G401 (cell line): ENCODE data around the gene MCOLN2. TPM values are rescaled to one million over a fixed set of nuclear protein-coding genes. Genes with fewer than 3 reads are reported as not detected.
"Not testable (repeated sequence)": the region's sequence is repeated elsewhere in the genome, so short reads cannot be mapped to it uniquely, and the experiment has no call there.

Source experiments
- DNase-seq: peaks from one replicate; pipeline ENCODE4 v3.0.0-alpha.2; 2015; ENCODE audit warnings: low spot score
- in situ Hi-C: cut with HindIII; loops from 2 replicates; pipeline ENCODE4 v1.10.0; 2016; ENCODE audit warnings: low sequenced_read_pairs, mixed read lengths
- total RNA-seq: library from RNA; depleted of rRNA; stranded (reverse); fragments of >200 nt; shearing (Covaris generic); gene quantifications from 2 replicates; pipeline ENCODE4 v1.2.3, GENCODE V29; 2014

MCOLN2 gene
- total RNA-seq, 1 experiment from 2014 or later: 0.27 TPM

DNA sequence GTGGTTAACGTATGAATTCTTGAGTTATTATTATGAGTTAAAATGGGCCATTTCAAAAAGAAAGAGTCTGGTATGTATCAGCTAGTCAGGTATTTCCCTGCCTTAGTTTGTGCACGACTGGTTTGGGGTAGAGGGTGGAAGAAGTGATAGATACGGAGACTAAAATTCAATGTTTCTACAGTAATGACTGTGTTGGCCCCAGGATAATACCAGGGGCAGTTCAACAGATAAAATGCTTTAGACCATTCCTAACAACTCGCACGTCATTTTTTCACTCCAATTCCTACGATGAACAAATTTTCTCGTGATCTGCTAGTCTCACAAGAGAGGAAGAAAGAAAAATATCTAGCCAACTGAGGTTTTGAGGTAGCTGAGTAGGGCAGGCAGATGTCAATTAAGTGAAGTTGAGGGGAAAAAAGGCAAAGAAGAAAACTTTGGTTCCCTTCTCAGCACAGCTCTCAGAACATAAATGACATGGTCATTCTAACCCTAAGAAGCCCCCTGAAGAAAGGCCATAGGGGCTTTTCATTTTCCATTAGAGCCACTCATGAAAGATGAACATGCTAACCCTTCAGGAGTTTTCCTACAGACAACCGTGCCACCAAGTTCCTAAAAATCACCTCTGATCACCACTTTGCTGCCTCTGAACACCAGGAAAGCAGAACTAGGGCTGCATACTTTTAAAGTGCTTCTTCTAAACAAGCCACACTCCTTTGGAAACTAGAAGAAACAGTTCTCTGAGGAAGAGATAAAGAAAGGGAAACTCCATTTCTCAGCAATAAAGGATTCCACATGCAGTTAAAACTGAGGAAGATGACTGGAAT, 5.6 kb downstream of the MCOLN2 start:
- in situ Hi-C loops: no loop called here
- DNase-seq: no peak

DNA sequence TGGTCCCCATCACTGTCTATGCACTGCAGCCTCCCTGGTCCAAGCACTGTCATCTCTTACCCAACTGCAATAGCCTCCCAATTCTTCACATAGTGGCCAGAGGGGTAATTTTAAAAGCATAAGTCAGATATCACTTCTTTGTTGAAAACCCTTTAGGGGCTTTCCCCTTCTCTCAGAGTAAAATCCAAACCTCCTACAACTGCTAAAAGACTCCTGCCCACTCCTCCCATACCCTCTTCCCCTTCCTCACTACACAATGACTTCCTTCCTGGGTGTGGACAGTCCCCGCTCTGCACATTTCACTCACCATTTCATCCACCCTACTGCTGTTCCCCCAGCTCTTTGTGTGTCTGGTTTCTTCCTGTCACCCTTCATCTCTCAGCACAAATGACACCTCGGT, 8.3 kb downstream of the MCOLN2 start:
- DNase-seq: no peak
- in situ Hi-C loops: no loop called here

DNA sequence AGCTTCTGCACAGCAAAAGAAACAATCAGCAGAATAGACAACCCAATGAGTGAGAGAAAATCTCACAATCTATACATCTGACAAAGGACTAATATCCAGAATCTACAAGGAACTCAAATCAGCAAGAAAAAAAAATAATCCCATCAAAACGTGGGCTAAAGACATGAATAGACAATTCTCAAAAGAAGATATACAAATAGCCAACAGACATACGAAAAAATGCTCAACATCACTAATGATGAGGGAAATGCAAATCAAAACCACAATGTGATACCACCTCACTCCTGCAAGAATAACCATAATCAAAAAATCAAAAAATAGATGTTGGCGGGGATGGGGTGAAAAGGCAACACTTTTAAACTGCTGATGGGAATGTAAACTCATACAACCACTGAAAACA, 10.4 kb downstream of the MCOLN2 start:
- DNase-seq, in situ Hi-C loops: not testable (repeated sequence)

DNA sequence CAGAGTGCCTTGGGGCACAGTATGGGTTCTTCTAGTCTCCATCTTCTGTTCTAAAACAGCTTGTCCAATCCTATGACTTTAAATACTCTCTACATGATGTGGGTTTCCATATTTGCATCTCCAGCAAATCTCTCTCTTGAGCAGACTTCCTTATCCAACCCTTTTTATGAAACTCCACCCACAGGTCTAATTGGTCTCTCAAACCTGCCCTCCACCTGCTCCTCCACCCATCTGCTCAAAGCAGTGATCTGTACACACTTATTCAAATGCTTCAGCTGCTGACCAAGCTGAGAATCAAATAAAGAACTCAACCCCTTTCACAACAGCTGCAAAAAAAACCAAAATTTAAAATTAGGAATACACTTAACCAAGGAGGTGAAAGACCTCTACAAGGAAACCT, 11.5 kb downstream of the MCOLN2 start:
- in situ Hi-C loops: no loop called here
- DNase-seq: no peak

DNA sequence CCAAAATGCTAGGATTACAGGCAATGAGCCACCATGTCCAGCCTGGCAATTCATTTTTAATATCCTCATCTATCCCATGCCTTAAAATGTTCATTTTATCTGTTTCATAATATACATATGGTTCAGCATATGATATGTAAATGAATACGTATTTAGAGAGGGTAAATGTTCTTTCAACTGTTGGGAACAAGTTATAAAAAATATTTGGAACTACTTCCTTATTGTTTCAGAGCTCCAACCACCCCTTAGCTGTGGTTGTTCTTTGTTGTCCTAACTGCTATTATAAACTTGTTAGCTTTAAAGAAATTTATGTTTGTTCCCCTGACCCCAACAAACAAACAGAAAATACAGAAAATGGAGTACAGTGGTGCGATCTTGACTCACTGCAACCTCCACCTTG, 14.5 kb downstream of the MCOLN2 start:
- DNase-seq: no peak
- in situ Hi-C loops: no loop called here

DNA sequence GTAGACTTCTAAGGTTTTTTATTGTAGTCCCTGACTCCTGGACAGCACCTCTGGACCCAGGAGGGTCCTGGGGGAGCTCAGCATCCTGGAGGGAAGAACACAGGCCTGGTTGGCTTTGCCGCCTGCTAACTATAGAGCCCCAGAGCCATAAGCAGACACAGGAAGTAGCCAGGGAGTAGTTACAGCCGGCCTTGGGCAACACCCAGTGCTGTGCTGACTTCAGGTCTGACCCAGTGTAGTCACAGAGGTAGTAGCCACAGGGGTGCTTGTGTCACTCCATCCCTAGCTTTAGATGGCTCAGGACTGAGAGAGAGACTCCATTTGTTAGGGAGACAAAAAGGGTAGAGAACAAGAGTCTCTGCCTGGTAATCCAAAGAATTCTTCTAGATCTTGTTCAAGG, 21.9 kb downstream of the MCOLN2 start:
- no peak for DNase-seq
- in situ Hi-C loops: no loop called here

DNA sequence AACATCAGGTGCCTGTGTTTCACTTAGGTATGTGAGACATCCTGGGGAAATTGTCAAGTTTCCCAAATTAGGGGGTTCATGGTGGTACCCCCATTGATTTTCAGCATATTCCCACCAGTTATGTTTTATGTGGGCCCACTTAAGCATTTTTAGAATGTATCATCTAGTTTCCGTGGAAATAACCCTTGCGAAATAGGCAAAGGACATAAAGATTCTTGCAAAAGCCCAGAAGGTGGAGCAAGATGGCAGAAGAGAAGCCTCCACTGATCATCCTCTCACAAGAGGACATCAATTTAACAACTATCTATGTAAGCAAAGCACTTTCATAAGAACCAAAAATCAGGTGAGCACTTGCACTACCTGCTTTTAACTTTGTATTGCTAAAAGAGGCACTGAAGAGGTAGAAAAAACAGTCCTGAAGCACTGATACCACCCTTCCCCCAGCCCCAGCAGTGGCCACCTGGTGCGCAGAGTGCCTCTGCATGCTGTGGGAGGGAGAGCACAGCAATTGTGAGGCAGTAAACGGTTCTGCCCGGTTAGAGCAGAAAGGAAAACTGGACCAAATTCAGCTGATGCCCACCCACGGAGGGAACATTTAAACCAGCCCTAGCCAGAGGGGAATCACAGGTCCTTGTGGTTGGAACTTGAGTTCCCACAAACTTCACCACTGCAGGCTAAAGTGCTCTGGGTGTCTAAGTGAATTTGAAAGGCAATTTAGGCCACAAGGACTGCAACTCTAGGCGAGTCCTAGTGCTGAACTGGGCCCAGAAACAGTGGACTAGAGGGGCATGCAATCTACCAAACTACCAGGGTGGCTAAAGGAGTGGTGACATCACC, 23.2 kb downstream of the MCOLN2 start:
- in situ Hi-C loops: no loop called here
- no peak for DNase-seq

DNA sequence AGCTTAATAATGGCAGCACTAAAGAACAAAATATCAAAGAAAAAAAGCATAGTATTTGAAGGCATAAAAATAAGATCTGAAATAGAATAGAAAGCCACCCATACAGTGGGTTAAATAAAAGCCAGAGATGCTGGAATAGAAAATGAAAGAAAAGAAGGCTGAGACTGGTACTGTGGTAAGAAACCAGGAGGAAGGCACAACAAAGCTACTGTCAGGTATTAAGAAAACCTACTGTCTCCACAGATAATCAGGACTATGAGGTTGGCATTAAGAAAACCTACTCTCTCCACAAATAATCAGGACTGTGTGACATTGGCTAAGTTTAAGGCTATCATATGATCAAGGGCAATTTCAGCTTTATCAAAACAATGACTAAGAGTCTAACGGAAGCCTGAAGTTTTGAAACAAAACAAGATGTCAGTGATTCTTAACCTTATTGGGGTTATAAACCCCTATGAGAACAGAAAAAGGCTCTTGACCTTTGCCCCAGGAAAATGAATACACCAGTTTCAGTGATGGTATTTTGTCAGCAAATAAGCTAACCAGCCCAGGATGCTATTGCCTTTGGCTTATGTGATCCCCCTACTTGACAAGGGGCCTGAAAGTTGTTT, 24.4 kb downstream of the MCOLN2 start:
- no peak for DNase-seq
- in situ Hi-C loops: no loop called here

DNA sequence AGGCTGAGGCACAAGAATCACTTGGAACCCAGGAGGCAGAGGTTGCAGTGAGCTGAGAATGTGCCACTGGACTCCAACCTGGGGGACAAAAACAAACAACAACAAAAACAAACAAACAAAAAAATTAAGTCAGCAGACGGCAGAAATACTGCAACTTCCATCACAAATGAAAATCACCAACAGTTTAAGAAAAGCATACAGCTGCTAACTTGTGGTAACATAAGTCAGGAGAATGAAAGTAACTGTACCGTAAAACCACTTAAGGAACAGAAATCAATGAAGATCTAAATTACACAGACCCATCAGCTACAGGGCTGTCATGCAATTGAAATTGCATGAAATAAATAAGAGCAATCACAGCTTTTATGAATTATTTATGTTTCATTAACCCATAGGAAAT, 25.0 kb downstream of the MCOLN2 start:
- no peak for DNase-seq
- in situ Hi-C loops: no loop called here

DNA sequence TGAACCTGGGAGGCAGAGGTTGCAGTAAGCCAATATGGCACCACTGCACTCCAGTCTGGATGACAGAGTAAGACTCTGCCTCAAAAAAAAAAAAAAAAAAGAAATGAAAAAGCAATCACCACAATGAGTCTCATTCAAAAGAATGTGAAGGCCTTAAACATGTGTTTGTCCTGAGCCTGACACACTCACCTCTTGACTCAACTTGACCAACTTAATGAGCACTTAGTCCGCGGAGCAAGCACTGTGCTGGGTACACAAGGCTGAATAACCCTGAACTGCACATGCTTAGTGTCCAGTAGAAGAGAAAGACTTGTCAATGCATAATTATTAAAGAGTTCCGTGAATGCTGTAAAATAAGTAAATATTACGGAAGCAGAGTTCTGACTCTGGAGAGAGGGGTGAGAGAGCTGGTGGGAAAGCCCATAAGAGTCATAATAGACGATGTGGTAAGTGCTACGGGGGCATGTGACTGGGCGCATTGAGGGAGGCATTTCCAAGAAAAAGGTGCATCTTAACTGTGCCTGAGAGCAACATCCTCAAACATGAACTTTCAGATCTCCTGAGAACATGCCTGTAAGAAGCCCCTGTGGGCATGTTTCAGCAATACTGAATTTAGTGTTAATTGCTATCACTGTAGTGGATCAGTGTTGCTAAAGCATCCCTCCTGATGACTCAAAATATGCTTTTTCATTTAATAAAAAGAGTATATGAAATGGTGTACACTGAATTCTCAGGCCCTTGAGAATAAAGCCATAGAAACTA, 27.2 kb downstream of the MCOLN2 start:
- in situ Hi-C loops: no loop called here
- DNase-seq: no peak

DNA sequence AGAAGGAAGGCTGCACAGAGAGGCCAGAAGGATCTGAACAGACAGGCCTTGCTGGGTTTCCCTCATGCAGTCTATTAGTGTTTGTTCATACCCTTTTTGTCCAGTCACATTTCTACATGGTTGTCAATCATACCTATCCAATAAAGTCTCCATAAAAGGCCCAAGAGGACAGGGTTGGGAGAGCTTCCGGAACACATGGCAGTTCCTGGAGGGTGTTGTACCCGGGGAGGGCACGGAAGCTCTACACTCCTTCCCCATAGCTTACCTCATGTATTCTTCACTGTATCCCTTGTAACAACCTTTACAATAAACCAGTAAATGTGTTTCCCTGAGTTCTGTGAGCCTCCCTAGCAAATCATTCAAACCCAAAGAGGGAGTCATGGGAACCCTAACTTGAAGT, 28.0 kb downstream of the MCOLN2 start:
- in situ Hi-C loops: no loop called here
- no peak for DNase-seq

DNA sequence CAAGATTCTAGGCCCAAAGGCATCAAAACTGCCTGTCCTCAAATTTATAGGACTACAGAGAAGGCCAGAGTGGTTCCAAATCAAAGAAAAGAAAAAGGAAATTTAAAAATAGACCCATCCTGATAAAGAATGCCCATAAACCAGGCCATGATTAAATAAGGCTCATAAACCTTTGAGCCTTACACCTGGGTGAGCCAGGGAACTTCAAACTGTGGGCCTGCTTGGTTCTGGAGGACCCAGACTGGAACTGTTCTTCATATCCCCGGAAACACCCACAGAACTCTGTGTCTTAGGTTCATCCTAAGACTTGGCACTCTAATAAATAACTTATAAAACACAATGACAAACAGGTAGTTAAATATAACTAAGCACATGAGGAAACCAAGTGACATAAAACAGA, 28.8 kb downstream of the MCOLN2 start:
- no peak for DNase-seq
- in situ Hi-C loops: no loop called here

DNA sequence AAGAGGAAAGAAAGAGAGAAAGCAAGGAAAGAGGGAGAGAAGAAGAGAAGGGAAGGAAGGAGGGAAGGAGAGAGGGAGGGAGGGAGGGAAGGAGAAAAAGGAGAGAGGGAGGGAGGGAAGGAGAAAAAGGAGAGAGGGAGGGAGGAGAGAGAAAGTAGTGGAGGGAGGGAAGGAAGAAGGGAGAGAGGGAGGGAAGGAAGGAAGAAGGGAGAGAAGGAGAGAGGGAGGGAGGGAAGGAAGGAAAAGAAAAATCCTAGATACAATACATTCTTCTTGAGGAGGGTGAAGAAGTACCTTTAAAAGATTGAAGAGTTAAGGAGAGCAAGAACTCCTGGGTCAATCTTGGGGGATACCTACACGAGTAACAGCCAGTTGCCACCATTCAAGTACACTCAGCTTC, 29.2 kb downstream of the MCOLN2 start:
- in situ Hi-C loops: no loop called here
- DNase-seq: no peak

DNA sequence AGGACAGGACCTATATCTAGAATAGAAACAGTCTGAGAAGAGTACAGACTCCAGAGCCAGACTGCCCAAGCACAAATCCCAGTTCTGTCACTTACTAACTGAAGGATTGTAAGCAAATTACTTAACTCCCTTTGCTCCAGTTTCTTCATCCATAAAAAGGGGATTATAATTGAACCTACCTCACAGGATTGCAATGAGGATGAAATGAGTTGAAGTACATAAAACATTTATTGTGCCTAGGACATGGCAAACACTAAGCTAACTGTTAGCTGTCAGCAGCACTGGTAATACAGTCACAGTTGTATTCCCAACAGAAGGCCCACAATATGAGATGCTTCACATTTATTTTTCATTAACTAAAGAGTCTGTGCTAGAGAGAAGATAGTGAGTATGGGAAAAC, 33.9 kb downstream of the MCOLN2 start:
- DNase-seq: no peak
- in situ Hi-C loops: no loop called here

DNA sequence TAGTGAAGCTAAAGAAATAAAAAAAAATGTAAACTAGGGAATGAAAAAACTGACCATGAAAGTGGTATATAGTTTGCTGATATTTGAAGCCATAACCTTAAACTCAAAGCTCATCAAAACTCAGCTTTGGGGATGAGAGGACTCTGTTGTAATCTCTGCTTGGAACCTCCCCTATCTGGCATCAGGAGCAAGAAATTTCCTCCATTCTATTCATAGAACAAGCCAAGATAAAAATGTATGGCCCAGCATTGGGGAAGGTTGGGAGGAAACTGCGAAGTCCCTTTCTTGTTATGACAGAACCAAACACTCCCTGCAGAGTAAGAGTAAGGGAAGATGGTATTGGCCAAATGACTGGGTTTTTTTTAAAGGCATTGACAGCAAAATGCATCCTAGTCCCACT, 35.6 kb downstream of the MCOLN2 start:
- DNase-seq: no peak
- in situ Hi-C loops: no loop called here

DNA sequence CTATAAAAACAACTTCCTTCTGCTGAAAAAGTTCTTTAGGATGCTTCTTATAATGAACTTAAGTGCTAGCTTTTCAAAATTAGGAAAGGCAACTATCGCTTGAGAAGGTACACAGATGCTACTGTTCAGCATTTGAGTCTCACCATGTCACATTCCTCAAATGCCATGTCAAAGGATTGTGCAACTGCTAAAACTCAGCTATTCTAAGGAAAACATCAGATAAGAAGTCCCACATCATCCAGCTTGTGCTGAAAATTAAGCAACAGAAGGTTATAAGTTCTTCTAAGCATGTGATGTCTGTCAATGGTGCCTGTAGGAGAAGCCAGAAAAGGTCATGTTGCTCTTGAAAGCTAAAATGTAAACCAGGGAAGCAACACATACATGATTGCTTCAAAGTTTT, 36.5 kb downstream of the MCOLN2 start:
- DNase-seq: no peak
- in situ Hi-C loops: no loop called here

DNA sequence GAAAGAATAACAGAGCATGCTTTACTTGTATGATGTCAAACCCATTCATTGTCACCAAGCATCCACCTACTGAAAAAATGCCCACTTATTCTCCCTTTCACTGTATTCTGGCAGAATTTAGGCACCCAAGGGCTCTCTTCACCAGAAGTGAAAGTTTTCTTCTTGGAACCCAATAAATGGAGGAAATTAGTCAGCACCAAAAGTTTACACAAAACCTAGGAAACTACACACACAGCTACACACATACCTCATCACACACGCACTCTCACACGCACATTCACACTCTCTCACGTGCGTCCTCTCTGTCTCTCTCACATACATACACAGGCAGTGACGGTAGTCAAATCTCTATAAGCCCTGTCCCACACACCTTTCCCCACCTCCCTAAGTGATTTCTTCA, 37.6 kb downstream of the MCOLN2 start:
- DNase-seq: no peak
- in situ Hi-C loops: no loop called here

DNA sequence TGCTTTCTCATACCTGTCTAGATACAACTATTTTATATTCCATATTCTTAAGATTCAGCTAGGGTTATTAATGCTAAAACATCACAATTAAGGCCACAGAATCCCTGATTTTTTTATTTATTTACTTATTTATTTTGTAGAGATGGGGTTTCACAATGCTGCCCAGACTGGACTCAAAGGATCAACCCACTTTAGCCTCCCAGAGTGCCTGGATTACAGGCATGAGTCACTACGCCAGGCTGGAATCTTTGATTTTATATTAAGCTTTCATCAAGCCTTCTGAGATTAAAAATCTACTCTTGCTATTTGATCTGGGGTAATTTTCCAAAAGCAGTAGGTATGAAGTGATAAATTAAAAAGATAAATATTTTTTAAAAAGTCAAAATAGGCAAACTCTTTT, 38.9 kb downstream of the MCOLN2 start:
- DNase-seq: no peak
- in situ Hi-C loops: no loop called here

DNA sequence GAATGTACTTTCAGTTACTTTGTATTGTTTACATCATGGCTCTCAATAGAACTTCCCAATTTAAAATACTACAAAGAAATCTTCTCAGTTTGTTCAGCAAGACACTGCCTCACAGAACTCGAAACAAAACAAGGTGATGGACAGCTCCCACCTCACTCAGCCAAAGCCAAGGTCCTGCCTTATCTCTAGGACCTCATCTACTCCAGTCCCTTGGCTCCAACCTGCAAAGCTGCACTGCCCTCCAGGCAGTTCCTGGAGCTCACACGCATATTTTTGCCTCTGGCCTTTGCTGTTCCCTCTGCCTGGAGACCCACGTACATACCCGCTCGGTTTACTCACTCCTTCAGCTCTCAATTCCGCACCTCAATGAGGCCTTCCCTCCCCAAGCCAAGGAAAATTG, 40.3 kb downstream of the MCOLN2 start:
- no peak for DNase-seq
- in situ Hi-C loops: no loop called here

DNA sequence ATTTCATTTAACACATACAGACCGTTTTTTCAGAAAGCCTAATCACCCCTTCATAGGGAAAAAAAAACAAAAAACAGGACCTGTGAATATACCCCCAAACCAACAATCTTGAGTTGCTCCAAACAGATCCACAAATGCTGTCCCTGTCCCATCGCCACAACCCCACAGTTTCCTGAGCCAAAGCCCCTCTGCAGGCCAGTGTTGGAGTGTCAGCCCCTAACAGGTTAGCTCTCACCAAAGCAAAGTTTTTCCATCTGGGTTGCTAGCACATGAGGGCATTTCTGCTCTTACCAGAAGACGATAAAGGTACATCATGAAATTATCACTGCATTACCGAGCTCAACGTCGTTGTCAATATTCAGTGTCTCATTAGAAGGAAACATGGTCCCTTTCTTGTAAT, 40.8 kb downstream of the MCOLN2 start:
- in situ Hi-C loops: no loop called here
- DNase-seq: no peak
